ENCODE measurements around the gene MYO7A.

Gene MYO7A

GRCh38 chr11:77102246-77103210, 25.5 kb upstream of the MYO7A start, which contains the start of gene OMP:
Gene OMP, plus strand, starts transcription at chr11:77102840. Its CDS starts 0 bp downstream, at chr11:77102840.
- Mint-ChIP-seq H3K9me3 (peaks cover 8% of the 10 kb centered on the region), H3K27me3 (ENCODE audit: low read depth) (peaks cover 4% of the 10 kb centered on the region), H3K36me3 (ENCODE audit: low read depth) (peaks cover 11% of the 10 kb centered on the region), H3K27ac (peak within 1 kb of the TSS in 2 of 3 experiments; percentile 33 to 34), H3K4me3 (no peak within 1 kb of the TSS), H3K4me1 (peaks cover 10% of the 10 kb centered on the region)
- no peak for TF ChIP-seq CTCF (IDR thresholded peaks at IDR 0.05; ENCODE audit: unreplicated experiment in 3 of 3)

DNA sequence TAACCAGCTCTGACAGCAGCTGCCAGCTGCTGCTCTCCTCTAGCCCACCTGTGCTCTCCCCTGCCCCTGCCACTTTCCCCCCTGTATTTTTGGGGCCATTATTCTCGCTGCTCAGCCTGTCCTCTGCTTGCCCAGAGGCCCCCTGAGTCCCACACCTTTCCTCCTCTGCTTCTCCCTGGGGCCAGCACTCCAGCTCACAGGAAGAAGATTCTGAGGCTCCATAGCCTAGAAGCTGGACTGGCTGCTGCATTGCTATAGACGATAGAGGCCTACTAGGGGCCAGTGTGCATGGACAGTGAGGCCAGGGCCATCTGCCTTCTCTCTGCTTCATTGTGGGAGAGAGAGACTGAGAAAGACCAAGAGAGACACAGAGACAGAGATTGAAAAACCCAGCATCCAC, 24.7 kb upstream of the MYO7A start:
- no peak for TF ChIP-seq CTCF (IDR thresholded peaks at IDR 0.05; ENCODE audit: unreplicated experiment in 3 of 3)
- H3K4me3 Mint-ChIP-seq, result no peak overlapping the region
- peak overlapping the region in 2 of 3 experiments; percentile 33 to 34 for H3K27ac Mint-ChIP-seq
- peaks cover 11% of the 10 kb centered on the region for H3K36me3 Mint-ChIP-seq (ENCODE audit: low read depth)
- H3K9me3 Mint-ChIP-seq, result peaks cover 8% of the 10 kb centered on the region
- H3K4me1 Mint-ChIP-seq, result peaks cover 17% of the 10 kb centered on the region
- H3K27me3 Mint-ChIP-seq (ENCODE audit: low read depth), result peaks cover 7% of the 10 kb centered on the region

DNA sequence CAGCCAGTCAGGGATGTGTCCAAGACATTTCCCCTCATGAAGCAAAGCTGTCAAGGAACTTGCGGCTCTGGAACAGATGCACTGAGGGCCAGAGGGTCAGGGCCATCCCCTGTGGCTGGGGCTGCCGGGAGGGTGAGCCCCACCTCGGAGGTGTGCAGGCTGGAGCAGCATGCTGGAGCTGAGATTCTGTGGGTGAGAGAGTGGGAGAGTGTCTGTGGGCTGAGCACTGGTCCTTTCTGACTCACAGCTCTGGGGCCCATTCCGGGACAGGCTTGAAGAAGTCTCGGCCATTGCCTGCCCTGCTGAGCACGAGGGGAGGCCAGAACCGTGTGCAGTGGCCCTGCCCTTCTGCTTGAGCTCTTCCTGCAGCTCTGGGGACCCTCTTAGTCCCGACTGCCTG, 23.3 kb upstream of the MYO7A start:
- H3K9me3 Mint-ChIP-seq, result peaks cover 8% of the 10 kb centered on the region
- no peak for TF ChIP-seq CTCF (IDR thresholded peaks at IDR 0.05; ENCODE audit: unreplicated experiment in 3 of 3)
- H3K27me3 Mint-ChIP-seq (ENCODE audit: low read depth), result peaks cover 7% of the 10 kb centered on the region
- no peak overlapping the region for H3K27ac Mint-ChIP-seq
- peaks cover 29% of the 10 kb centered on the region for H3K4me1 Mint-ChIP-seq
- H3K4me3 Mint-ChIP-seq, result no peak overlapping the region
- peaks cover 11% of the 10 kb centered on the region for H3K36me3 Mint-ChIP-seq (ENCODE audit: low read depth)

DNA sequence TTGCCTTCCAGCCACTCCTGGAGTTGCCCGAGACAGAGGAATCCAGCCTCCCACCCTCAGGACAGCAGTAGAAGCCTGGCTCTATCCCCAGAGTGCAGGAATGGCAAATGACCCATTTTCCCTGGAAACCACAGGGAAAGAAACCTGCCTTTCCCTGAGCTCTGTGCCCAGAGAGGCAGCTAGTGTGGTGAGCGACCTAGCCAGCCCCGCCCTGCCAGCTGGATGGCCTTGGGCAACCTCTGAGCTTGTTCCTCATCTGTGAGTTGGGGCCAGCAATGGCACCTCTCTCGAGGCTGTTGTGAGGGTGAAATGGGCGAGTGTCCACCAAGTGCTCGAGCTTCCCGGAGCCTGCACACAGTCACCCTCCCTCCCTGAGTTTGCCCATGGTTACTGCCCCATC, 21.7 kb upstream of the MYO7A start:
- H3K36me3 Mint-ChIP-seq (ENCODE audit: low read depth), result no peaks in the 10 kb centered on the region

DNA sequence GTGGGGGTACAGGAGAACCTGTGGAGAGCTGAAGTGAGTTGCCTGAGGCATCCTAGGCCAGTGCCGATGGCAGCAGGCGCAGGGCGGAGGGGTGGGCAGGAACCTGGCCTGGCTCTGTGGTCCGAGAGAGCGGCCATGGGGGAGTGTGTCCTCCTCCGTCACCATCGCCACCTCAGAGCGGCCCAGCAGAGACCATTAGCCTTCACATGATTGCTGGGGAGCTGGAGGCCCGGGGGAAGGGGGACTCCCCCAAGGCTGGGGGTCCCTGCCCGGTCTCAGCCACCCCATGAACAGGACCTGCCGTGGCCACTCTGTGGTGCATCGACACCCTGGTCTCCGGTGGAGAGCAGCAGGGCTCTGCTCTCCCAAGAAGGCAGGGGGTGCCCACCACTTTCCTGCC, 21.3 kb upstream of the MYO7A start:
- no peaks in the 10 kb centered on the region for H3K36me3 Mint-ChIP-seq (ENCODE audit: low read depth)
- no peak for TF ChIP-seq CTCF (IDR thresholded peaks at IDR 0.05; ENCODE audit: unreplicated experiment in 3 of 3)
- no peak overlapping the region for H3K4me3 Mint-ChIP-seq
- H3K4me1 Mint-ChIP-seq, result peaks cover 31% of the 10 kb centered on the region
- peaks cover 7% of the 10 kb centered on the region for H3K27me3 Mint-ChIP-seq (ENCODE audit: low read depth)
- no peak overlapping the region for H3K27ac Mint-ChIP-seq
- H3K9me3 Mint-ChIP-seq, result no peaks in the 10 kb centered on the region

More for the DNA sequence above, 21.7 kb upstream of the MYO7A start:
- Mint-ChIP-seq H3K4me1 (peaks cover 31% of the 10 kb centered on the region), H3K4me3 (no peak overlapping the region), H3K27ac (no peak overlapping the region), H3K27me3 (ENCODE audit: low read depth) (peaks cover 7% of the 10 kb centered on the region), H3K9me3 (no peaks in the 10 kb centered on the region)
- no peak for TF ChIP-seq CTCF (IDR thresholded peaks at IDR 0.05; ENCODE audit: unreplicated experiment in 3 of 3)
